ENCODE results near the gene ATRIP.

ATRIP gene

GRCh38 chr3:48469046-48469915 lies 22.7 kb downstream of the ATRIP start:
- H2AFZ ChIP-seq (ENCODE audit: low read depth, low read length): no peak overlapping the region

GRCh38 chr3:48470286-48470685 lies 23.7 kb downstream of the ATRIP start:
- H4K20me1 ChIP-seq (ENCODE audit: insufficient read depth, low read length): peaks cover 24% of the 10 kb centered on the region; the same call in 1 of the 2 replicates
- peak overlapping the region; percentile 20 for H3K9ac ChIP-seq (ENCODE audit: low read depth, low read length)
- H3K79me2 ChIP-seq (ENCODE audit: insufficient read depth, low read length): peaks cover 69% of the 10 kb centered on the region
- H3K4me2 ChIP-seq (ENCODE audit: insufficient read depth, low read length): peak overlapping the region; percentile 33
- no peaks in the 10 kb centered on the region for H3K9me3 ChIP-seq (ENCODE audit: insufficient read depth, low read length, severe bottlenecking)
- DNase-seq (no peak), ATAC-seq (ENCODE audit: insufficient read depth, low read depth) (no peak)
- H2AFZ ChIP-seq (ENCODE audit: low read depth, low read length): no peak overlapping the region
- H3K36me3 ChIP-seq (ENCODE audit: insufficient read depth, low read length): peaks cover 45% of the 10 kb centered on the region
- no peaks in the 10 kb centered on the region for H3K27me3 ChIP-seq (ENCODE audit: insufficient read depth, low read length, poor library complexity)
- peak overlapping the region; percentile 43; the same call in 1 of the 2 replicates for H3K27ac ChIP-seq (ENCODE audit: low read length)
- H3K4me3 ChIP-seq (ENCODE audit: low read depth in 1 of 2, low read length in 2 of 2): no peak overlapping the region
- H3K4me1 ChIP-seq (ENCODE audit: insufficient read depth, low read length): peaks cover 75% of the 10 kb centered on the region
- TF ChIP-seq CTCF (IDR thresholded peaks at IDR 0.05; ENCODE audit: borderline replicate concordance, extremely low read depth, low read length, poor library complexity, severe bottlenecking): no peak
- no peak for TF ChIP-seq EZH2 (IDR thresholded peaks at IDR 0.05; ENCODE audit: borderline replicate concordance, low read depth, low read length, severe bottlenecking)

More at GRCh38 chr3:48469046-48469915, 22.7 kb downstream of the ATRIP start:
- Histone ChIP-seq H4K20me1 (ENCODE audit: insufficient read depth, low read length) (peaks cover 24% of the 10 kb centered on the region; the same call in 1 of the 2 replicates), H3K4me1 (ENCODE audit: insufficient read depth, low read length) (peaks cover 78% of the 10 kb centered on the region), H3K27ac (ENCODE audit: low read length) (peak overlapping the region; percentile 43; the same call in 1 of the 2 replicates), H3K27me3 (ENCODE audit: insufficient read depth, low read length, poor library complexity) (no peaks in the 10 kb centered on the region), H3K79me2 (ENCODE audit: insufficient read depth, low read length) (peaks cover 69% of the 10 kb centered on the region), H3K4me2 (ENCODE audit: insufficient read depth, low read length) (peak overlapping the region; percentile 35), H3K36me3 (ENCODE audit: insufficient read depth, low read length) (peaks cover 49% of the 10 kb centered on the region), H3K9ac (ENCODE audit: low read depth, low read length) (peak overlapping the region; percentile 20; the same call in 1 of the 2 replicates), H3K4me3 (ENCODE audit: low read depth in 1 of 2, low read length in 2 of 2) (no peak overlapping the region), H3K9me3 (ENCODE audit: insufficient read depth, low read length, severe bottlenecking) (no peaks in the 10 kb centered on the region)
- DNase-seq: no peak
- no peak for ATAC-seq (ENCODE audit: insufficient read depth, low read depth)
- TF ChIP-seq EZH2 (IDR thresholded peaks at IDR 0.05; ENCODE audit: borderline replicate concordance, low read depth, low read length, severe bottlenecking): no peak
- no peak for TF ChIP-seq CTCF (IDR thresholded peaks at IDR 0.05; ENCODE audit: borderline replicate concordance, extremely low read depth, low read length, poor library complexity, severe bottlenecking)

- peak overlapping the region; percentile 83 for H3K4me2 ChIP-seq (ENCODE audit: insufficient read depth, low read length)
- no peak for TF ChIP-seq EZH2 (IDR thresholded peaks at IDR 0.05; ENCODE audit: borderline replicate concordance, low read depth, low read length, severe bottlenecking)
- TF ChIP-seq CTCF (IDR thresholded peaks at IDR 0.05; ENCODE audit: borderline replicate concordance, extremely low read depth, low read length, poor library complexity, severe bottlenecking): no peak
- peaks cover 53% of the 10 kb centered on the region for H3K4me1 ChIP-seq (ENCODE audit: insufficient read depth, low read length)
- DNase-seq (no peak), ATAC-seq (ENCODE audit: insufficient read depth, low read depth) (peak; percentile 64)
- peak overlapping the region; percentile 78 for H2AFZ ChIP-seq (ENCODE audit: low read depth, low read length)
- peaks cover 29% of the 10 kb centered on the region for H3K36me3 ChIP-seq (ENCODE audit: insufficient read depth, low read length)
- H3K9ac ChIP-seq (ENCODE audit: low read depth, low read length): peak overlapping the region; percentile 85
- H3K9me3 ChIP-seq (ENCODE audit: insufficient read depth, low read length, severe bottlenecking): no peaks in the 10 kb centered on the region
- no peaks in the 10 kb centered on the region for H3K27me3 ChIP-seq (ENCODE audit: insufficient read depth, low read length, poor library complexity)
- H4K20me1 ChIP-seq (ENCODE audit: insufficient read depth, low read length): peaks cover 21% of the 10 kb centered on the region
- peaks cover 49% of the 10 kb centered on the region for H3K79me2 ChIP-seq (ENCODE audit: insufficient read depth, low read length)
- H3K4me3 ChIP-seq (ENCODE audit: low read depth in 1 of 2, low read length in 2 of 2): peak overlapping the region; percentile 53 to 86
- H3K27ac ChIP-seq (ENCODE audit: low read length): peak overlapping the region; percentile 93
These were observed 26.1 kb downstream of the ATRIP start for GRCh38 chr3:48472673-48472922.

All from DND-41 (cell line).